Measurements from ENCODE around the gene CADM1. TPM values are rescaled to one million over a fixed set of nuclear protein-coding genes. Genes with fewer than 3 reads are reported as not detected.

The CADM1 gene
- total RNA-seq, 2 experiments from 2014 or later: 0.52 to 0.80 TPM

- POLR2A ChIA-PET: no interaction called here
- CTCF ChIA-PET: no interaction called here
Observed at GRCh38 chr11:115453693-115454490, 50.3 kb downstream of the CADM1 start.

- ChIA-PET CTCF (no interaction called here), POLR2A (no interaction called here)
Observed at GRCh38 chr11:115452241-115452640, 52.0 kb downstream of the CADM1 start.

- CTCF ChIA-PET: no interaction called here
- POLR2A ChIA-PET: no interaction called here
Observed at GRCh38 chr11:115450519-115450918, 53.7 kb downstream of the CADM1 start.

- ChIA-PET POLR2A (no interaction called here), CTCF (no interaction called here)
Observed at GRCh38 chr11:115447273-115447864, 56.8 kb downstream of the CADM1 start.

- CTCF ChIA-PET: no interaction called here
- POLR2A ChIA-PET: no interaction called here
Observed at GRCh38 chr11:115446214-115446613, 58.0 kb downstream of the CADM1 start.

- POLR2A ChIA-PET: no interaction called here
Observed at GRCh38 chr11:115444542-115444941, 59.7 kb downstream of the CADM1 start.

GRCh38 chr11:115439969-115440540 is 64.2 kb downstream of the CADM1 start:
- ChIA-PET CTCF (no interaction called here), POLR2A (no interaction called here)

More at GRCh38 chr11:115444542-115444941, 59.7 kb downstream of the CADM1 start:
- CTCF ChIA-PET: no interaction called here

- ChIA-PET CTCF (no interaction called here), POLR2A (no interaction called here)
Observed at GRCh38 chr11:115439385-115439784, 64.8 kb downstream of the CADM1 start.

- POLR2A ChIA-PET: no interaction called here
- CTCF ChIA-PET: no interaction called here
Observed at GRCh38 chr11:115437902-115438575, 66.2 kb downstream of the CADM1 start.

- ChIA-PET CTCF (no interaction called here), POLR2A (no interaction called here)
Observed at GRCh38 chr11:115430345-115430744, 73.9 kb downstream of the CADM1 start.

GRCh38 chr11:115428306-115428705 is 75.9 kb downstream of the CADM1 start:
- ChIA-PET CTCF (no interaction called here), POLR2A (no interaction called here)

- CTCF ChIA-PET: no interaction called here
- POLR2A ChIA-PET: no interaction called here
Observed at GRCh38 chr11:115425816-115426215, 78.4 kb downstream of the CADM1 start.

- ChIA-PET POLR2A (no interaction called here), CTCF (no interaction called here)
Observed at GRCh38 chr11:115425250-115425649, 79.0 kb downstream of the CADM1 start.

GRCh38 chr11:115423728-115424459 is 80.3 kb downstream of the CADM1 start:
- ChIA-PET CTCF (no interaction called here), POLR2A (no interaction called here)

- CTCF ChIA-PET: no interaction called here
- POLR2A ChIA-PET: no interaction called here
Observed at GRCh38 chr11:115421992-115422689, 82.1 kb downstream of the CADM1 start.

- ChIA-PET POLR2A (no interaction called here), CTCF (no interaction called here)
Observed at GRCh38 chr11:115421352-115421991, 82.7 kb downstream of the CADM1 start.

- ChIA-PET POLR2A (no interaction called here), CTCF (no interaction called here)
Observed at GRCh38 chr11:115420505-115420904, 83.7 kb downstream of the CADM1 start.

- ChIA-PET POLR2A (no interaction called here), CTCF (no interaction called here)
Observed at GRCh38 chr11:115418626-115419025, 85.6 kb downstream of the CADM1 start.

- POLR2A ChIA-PET: no interaction called here
- CTCF ChIA-PET: no interaction called here
Observed at GRCh38 chr11:115418081-115418480, 86.1 kb downstream of the CADM1 start.

Data from activated CD8-positive, alpha-beta memory T cell treated with anti-CD3 and anti-CD28 coated beads for 36 hours (primary cell).